Effector memory CD8-positive, alpha-beta T cell (primary cell): ENCODE results near the gene ZBTB43.
"Not testable (repeated sequence)": the region's sequence is repeated elsewhere in the genome, so short reads cannot be mapped to it uniquely, and the experiment has no call there.

Experiments
- ATAC-seq: fragments of 150-1000 bp; cut with Tn5 transposase; replicated peaks from 2 replicates; pipeline ENCODE4 v1.10.0; 2021; ENCODE audit warnings: mild to moderate bottlenecking, moderate library complexity
- DNase-seq, 3 experiments: peaks; one replicate each; pipeline ENCODE4 v3.0.0; 2021
- H3K27ac Mint-ChIP-seq, 2 donors: one replicate each; pipeline ENCODE4 v1.8.0; 2022; ENCODE audit warnings: mild to moderate bottlenecking in 2 of 2, mixed read lengths in 2 of 2, moderate library complexity in 2 of 2
- H3K27me3 Mint-ChIP-seq, 2 donors: one replicate each; pipeline ENCODE4 v1.8.0; 2022; ENCODE audit warnings: mixed read lengths in 2 of 2
- H3K36me3 Mint-ChIP-seq: one replicate; pipeline ENCODE4 v1.8.0; 2022; ENCODE audit warnings: mild to moderate bottlenecking, moderate library complexity, mixed read lengths; ENCODE audit not compliant: insufficient read depth
- H3K4me1 Mint-ChIP-seq, 2 donors: one replicate each; pipeline ENCODE4 v1.8.0; 2022; ENCODE audit warnings: low read depth in 2 of 2, mixed read lengths in 2 of 2
- H3K4me3 Mint-ChIP-seq, 2 donors: one replicate each; pipeline ENCODE4 v1.8.0; 2022; ENCODE audit warnings: mild to moderate bottlenecking in 2 of 2, mixed read lengths in 2 of 2, moderate library complexity in 2 of 2
- H3K9me3 Mint-ChIP-seq, 2 donors: one replicate each; pipeline ENCODE4 v1.8.0; 2022; ENCODE audit warnings: mixed read lengths in 2 of 2
- total RNA-seq, 9 experiments: gene quantifications; one replicate each; lab custom pipeline; 2026; lab: John Stamatoyannopoulos, UW

The ZBTB43 gene, protein sequence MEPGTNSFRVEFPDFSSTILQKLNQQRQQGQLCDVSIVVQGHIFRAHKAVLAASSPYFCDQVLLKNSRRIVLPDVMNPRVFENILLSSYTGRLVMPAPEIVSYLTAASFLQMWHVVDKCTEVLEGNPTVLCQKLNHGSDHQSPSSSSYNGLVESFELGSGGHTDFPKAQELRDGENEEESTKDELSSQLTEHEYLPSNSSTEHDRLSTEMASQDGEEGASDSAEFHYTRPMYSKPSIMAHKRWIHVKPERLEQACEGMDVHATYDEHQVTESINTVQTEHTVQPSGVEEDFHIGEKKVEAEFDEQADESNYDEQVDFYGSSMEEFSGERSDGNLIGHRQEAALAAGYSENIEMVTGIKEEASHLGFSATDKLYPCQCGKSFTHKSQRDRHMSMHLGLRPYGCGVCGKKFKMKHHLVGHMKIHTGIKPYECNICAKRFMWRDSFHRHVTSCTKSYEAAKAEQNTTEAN
- total RNA-seq, result 54.6 to 100 (median 78.9) reads per million in 9 experiments

DNA sequence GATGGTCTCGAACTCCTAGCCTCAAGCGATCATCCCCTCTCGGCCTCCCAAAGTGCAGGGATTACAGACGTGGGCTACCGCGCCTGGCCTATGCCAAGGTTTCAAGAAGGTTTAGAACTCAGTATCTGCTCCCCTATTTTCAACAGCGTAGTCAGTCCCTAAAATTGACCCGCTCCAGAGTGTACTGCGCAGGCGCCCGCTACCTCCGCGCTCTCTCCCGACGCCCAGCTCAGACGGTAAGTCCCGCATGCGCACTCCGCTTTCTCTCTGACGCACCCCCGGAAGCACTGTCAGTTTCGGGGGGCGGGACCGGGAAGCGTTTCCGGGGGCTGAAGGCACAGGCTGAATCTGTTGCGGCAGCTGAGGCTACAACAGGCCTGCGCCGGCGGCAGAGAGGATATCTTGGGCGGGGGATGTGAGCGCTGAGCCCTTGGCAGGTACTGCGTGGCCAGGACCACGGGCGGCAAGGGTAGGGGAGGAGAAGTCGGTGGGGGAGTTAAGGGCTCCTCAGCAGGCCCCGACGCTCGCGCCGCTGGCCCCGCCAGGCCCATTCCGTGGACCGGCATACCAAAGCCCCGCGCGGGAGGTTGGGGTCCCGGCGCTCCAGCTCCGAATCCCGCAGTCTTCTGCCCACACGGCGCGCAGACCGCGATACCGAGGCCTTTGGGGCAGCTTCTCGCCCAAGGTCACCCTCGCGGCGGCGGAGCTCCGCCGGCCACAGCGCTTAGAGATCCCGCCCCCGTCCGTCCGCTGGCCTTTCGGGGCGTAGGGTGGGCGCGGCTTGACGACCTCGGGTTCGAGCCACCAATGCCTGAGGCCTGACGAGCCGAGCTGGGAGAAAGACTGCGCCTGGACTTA lies at the start of gene ZBTB43:
ZBTB43 (plus strand) TSS at position 345 of the 858 bp plus-strand sequence. CDS start 27,470 bp downstream, outside the sequence.
- H3K36me3 Mint-ChIP-seq, result peaks cover 38% of the 10 kb centered on the region
- DNase-seq, result peak; percentile 97 to 98 (median 97)
- no peaks in the 10 kb centered on the region for H3K27me3 Mint-ChIP-seq
- peaks cover 0 to 1% of the 10 kb centered on the region in 2 donors for H3K9me3 Mint-ChIP-seq
- peaks cover 22 to 34% of the 10 kb centered on the region in 2 donors for H3K4me1 Mint-ChIP-seq
- peak within 1 kb of the TSS; percentile 86 to 96 for H3K4me3 Mint-ChIP-seq
- peak; percentile 73 for ATAC-seq
- peak within 1 kb of the TSS; percentile 93 to 98 for H3K27ac Mint-ChIP-seq

DNA sequence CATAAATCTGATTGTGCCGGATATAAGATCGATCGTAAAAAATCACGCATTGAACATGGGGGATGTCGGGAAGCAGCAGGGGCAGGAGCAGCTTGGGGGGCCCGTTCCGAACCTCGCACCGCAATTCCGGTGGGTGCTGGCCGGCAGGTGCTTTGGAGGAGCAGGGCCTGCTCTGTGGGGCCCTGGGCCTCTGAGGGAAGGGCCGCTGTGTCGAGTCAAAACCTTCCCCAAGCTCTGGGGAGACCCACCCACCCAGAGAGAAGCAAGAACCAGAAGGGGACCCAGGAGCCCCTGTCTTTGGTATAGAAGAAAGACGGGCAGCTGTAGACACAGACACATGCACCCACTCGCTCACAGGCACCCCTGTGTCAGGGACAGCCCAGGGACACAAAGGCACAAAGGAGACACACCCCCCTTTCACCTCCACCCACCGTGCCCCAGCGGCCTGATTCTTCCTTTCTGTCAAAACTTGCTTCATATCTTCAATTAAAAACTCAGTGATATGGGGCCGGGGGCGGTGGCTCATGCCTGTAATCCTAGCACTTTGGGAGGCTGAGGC lies 49.4 kb upstream of the ZBTB43 start:
- Mint-ChIP-seq H3K27ac (no peak overlapping the region), H3K4me1 (no peaks in the 10 kb centered on the region), H3K27me3 (peaks cover 23 to 63% of the 10 kb centered on the region in 2 donors), H3K36me3 (no peaks in the 10 kb centered on the region), H3K4me3 (no peak overlapping the region), H3K9me3 (no peaks in the 10 kb centered on the region)
- ATAC-seq (no peak), DNase-seq (no peak)

DNA sequence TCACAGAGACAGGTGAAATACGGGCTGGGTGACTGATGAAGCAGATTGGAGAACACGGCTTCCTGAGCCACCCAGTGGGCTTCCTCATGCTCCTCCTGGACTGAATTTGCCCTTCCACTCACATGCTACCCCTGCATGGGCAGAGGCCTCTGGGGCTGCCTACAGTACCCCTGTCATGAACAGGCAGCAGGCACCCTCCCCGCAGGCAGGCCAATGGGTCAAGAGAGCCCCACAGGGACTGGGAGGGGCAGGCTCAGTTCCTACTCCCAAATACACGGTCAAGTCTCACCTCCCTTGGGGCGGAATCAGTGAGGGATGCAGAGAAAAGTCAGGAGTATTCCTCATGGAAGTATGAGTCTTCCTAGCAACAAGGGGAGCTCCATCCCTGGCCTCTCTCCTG lies 48.6 kb upstream of the ZBTB43 start:
- peaks cover 20 to 60% of the 10 kb centered on the region in 2 donors for H3K27me3 Mint-ChIP-seq
- H3K27ac Mint-ChIP-seq, result no peak overlapping the region
- DNase-seq, result no peak
- H3K9me3 Mint-ChIP-seq, result no peaks in the 10 kb centered on the region
- no peaks in the 10 kb centered on the region for H3K36me3 Mint-ChIP-seq
- H3K4me3 Mint-ChIP-seq, result no peak overlapping the region
- no peak for ATAC-seq
- no peaks in the 10 kb centered on the region for H3K4me1 Mint-ChIP-seq

DNA sequence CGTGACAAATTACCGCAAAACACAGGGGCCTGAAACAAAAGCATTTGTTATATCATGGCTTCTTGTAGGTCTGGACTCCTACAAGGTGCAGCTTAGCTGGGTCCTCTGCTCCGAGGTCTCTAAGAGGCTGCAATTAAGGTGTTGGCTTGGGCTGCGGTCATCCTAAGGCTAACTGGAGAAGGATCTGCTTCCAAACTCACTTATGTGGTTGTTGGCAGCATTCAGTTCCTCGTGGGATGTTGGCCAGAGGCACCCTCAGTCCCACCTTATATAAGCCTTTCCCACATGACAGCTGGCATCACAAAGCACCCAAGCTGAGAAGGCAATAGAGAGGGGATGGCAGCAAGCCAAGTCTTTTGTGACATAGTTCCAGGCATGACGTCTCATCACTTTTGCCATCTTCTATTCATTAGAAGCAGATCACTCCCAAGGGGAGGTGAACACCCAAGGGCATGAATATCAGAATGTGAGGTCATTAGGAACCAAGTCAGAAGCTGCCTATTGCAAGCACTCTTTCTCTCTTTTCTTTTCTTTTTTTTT lies 47.9 kb upstream of the ZBTB43 start:
- no peaks in the 10 kb centered on the region for H3K36me3 Mint-ChIP-seq
- DNase-seq (no peak), ATAC-seq (no peak)
- no peak overlapping the region for H3K4me3 Mint-ChIP-seq
- H3K27ac Mint-ChIP-seq, result no peak overlapping the region
- peaks cover 18 to 59% of the 10 kb centered on the region in 2 donors for H3K27me3 Mint-ChIP-seq
- H3K4me1 Mint-ChIP-seq, result no peaks in the 10 kb centered on the region
- no peaks in the 10 kb centered on the region for H3K9me3 Mint-ChIP-seq

DNA sequence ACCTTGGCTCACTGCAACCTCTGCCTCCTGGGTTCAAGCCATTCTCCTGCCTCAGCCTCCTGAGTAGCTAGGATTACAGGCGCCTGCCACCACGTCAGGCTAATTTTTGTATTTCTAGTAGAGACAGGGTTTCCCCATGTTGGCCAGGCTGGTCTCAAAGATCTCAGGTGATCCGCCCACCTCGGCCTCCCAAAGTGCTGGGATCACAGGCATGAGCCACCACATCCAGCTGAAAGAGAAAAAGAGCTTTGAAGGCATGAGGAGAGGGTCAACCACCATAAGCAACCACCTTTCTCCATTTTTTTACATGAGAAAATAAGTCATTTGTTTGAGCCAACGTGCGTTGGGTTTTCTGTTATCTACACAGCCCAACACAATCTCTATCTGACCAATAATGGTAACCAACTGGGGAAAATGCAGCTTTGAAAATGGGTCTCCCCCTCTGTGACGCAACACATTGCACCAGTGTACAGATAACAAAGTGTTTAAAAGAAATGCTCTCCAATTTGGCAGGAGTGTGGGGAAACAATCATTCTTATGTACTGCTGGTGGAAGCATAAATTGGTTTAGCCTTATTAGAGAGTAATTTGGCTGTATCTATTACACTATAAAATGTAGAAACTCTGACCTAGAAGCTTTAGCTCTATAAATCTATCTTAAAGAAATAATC lies 45.8 kb upstream of the ZBTB43 start:
- Mint-ChIP-seq H3K27ac (no peak overlapping the region), H3K27me3 (peaks cover 12 to 44% of the 10 kb centered on the region in 2 donors), H3K4me1 (no peaks in the 10 kb centered on the region), H3K9me3 (no peaks in the 10 kb centered on the region), H3K4me3 (no peak overlapping the region), H3K36me3 (no peaks in the 10 kb centered on the region)
- no peak for DNase-seq
- no peak for ATAC-seq

DNA sequence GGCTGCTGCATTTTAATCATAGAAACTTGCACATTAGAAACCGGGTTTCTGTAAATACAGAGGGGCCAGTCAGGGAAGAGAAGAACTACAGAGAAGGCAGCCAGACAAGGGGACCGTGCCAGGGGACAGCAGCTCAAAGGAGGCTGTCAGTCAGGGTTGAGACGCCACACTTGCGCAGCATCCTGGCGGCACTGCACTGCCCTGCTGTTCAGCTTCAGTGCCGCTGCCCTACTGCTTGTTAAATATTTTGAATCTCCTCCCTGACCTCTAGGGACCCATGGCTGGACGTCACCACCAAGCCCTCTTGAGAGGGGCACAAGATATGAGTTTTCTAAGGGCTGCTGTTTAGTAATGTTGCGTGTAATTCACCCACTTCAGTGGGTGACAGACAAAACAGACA lies 43.6 kb upstream of the ZBTB43 start:
- ATAC-seq (no peak), DNase-seq (no peak)
- no peak overlapping the region for H3K27ac Mint-ChIP-seq

DNA sequence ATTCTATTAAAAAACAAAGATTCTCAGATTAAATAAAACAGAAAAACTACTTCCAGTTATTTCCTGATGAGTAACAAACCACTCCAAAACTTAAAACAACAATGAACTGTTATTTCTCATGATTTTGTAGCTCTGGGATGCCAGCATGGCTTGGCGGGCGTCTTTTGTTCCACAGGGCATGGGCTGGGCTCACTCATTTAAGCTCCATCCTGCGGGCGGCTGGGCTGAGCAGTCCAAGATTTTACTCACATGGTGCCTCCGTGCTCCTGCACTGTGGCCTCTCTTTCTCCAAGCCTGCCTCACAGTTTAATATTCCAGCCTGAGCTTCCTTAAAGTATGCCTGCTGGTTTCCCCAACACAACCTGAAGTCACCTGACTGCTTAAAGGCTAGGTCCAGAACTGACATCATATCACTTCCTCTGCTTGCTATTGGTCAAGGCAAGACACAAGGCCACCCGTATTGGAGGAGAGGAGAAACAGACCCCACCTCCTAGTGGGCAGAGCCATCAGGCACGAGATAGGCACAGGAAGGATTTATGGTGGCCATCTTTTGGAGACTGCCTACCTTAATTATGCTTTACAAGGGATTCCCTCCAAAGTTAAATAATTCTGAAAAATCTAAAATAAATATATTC lies 41.6 kb upstream of the ZBTB43 start:
- H3K27ac Mint-ChIP-seq, result no peak overlapping the region
- no peaks in the 10 kb centered on the region for H3K36me3 Mint-ChIP-seq
- DNase-seq, result no peak
- peaks cover 8 to 14% of the 10 kb centered on the region in 2 donors for H3K27me3 Mint-ChIP-seq
- H3K9me3 Mint-ChIP-seq, result no peaks in the 10 kb centered on the region
- no peak for ATAC-seq
- H3K4me3 Mint-ChIP-seq, result no peak overlapping the region
- H3K4me1 Mint-ChIP-seq, result no peaks in the 10 kb centered on the region

More for the DNA sequence above, 43.6 kb upstream of the ZBTB43 start:
- H3K36me3 Mint-ChIP-seq, result no peaks in the 10 kb centered on the region
- H3K4me3 Mint-ChIP-seq, result no peak overlapping the region
- no peaks in the 10 kb centered on the region for H3K9me3 Mint-ChIP-seq
- H3K4me1 Mint-ChIP-seq, result no peaks in the 10 kb centered on the region
- H3K27me3 Mint-ChIP-seq, result peaks cover 12 to 29% of the 10 kb centered on the region in 2 donors

DNA sequence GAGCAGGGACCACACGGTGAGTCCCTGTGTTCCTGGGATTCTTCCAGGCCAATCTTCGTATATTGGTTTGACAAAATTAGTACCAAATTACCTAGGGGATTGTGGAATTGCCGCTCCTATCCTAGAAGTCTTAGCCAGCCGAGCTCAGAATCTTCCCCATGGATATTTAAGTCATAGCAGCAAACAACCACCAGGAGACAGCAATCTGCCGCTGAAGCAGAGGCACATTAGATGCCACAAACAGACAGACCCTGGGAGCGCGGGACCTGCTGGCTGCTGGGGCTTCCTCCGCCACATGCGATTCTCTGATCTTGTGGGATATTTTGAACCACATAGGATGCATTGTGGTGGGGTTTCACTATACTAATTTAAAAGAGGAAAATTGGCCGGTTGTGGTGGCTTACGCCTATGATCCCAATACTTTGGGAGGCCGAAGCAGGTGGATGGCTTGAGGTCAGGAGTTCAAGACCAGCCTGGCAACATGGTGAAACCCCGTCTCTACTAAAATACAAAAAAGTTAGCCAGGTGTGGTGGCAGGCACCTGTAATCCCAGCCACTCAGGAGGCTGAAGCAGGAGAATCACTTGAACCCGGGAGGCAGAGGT lies 31.7 kb upstream of the ZBTB43 start:
- DNase-seq (no peak), ATAC-seq (no peak)
- H3K36me3 Mint-ChIP-seq, result no peaks in the 10 kb centered on the region
- no peaks in the 10 kb centered on the region for H3K4me1 Mint-ChIP-seq
- no peaks in the 10 kb centered on the region for H3K9me3 Mint-ChIP-seq
- no peak overlapping the region for H3K4me3 Mint-ChIP-seq
- peaks cover 12 to 22% of the 10 kb centered on the region in 2 donors for H3K27me3 Mint-ChIP-seq
- H3K27ac Mint-ChIP-seq, result no peak overlapping the region

DNA sequence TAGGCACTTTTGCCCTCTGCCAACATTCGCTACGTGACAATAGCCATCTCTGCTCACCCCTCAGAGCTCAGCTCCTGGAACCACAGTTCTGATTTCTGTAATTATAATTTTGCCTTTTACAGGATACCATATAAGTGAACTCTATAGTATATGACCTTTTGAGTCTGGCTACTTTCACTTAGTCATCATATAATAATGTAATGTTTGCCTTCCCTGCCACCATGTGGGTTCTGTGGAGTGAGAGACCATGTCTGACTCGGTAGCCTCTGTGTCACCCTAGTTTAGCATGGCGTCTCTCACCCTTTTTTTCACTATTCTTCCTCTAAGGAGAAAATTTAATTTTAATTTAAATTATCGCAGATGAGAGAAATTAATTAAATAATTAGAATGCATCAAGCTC lies 28.9 kb upstream of the ZBTB43 start:
- no peak for ATAC-seq
- peaks cover 27 to 41% of the 10 kb centered on the region in 2 donors for H3K27me3 Mint-ChIP-seq
- no peak overlapping the region for H3K27ac Mint-ChIP-seq
- no peaks in the 10 kb centered on the region for H3K36me3 Mint-ChIP-seq
- H3K4me1 Mint-ChIP-seq, result no peaks in the 10 kb centered on the region
- no peaks in the 10 kb centered on the region for H3K9me3 Mint-ChIP-seq
- H3K4me3 Mint-ChIP-seq, result no peak overlapping the region
- no peak for DNase-seq

DNA sequence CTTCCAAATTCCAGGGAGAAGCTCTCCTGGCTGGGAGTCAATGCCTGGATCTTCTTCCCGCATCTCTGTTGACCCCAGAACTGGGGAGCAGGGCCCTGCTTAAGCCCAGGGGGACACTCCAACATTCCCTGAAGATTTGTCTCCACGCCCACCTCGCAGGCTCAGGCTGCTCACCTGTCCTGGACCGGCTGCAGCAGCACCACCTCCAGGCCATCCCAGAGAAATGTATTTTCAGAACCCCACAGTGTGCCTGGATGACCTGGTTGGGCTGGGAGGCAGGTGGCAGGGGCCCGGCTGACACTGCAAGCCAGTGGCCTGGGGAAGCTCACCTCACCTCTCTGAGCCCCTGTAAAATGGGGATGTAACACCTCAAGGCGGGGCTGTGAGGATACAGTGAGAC lies 27.1 kb upstream of the ZBTB43 start:
- peaks cover 0 to 3% of the 10 kb centered on the region in 2 donors for H3K4me1 Mint-ChIP-seq
- H3K9me3 Mint-ChIP-seq, result no peaks in the 10 kb centered on the region
- DNase-seq (no peak), ATAC-seq (no peak)
- H3K27me3 Mint-ChIP-seq, result peaks cover 33 to 58% of the 10 kb centered on the region in 2 donors
- H3K36me3 Mint-ChIP-seq, result peaks cover 4% of the 10 kb centered on the region
- no peak overlapping the region for H3K4me3 Mint-ChIP-seq
- no peak overlapping the region for H3K27ac Mint-ChIP-seq

DNA sequence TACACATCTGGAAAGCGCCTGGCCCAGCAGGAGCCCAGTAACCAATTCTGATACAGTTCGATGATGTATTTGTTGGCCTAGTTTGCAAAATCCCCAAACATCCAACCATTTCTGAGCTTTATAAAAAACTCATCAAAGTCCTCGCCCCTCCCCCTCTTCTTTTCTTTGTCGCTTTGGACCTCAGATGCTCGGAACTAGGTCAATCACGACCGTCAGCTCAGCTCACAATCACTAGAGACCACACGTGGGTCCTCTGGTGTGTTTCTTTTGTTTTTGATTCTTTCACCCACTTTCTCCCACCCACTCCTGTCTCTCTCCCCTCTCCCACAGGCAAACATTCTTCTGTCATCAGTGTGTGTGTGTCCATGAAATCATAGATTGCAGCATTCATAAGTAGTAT lies 26.7 kb upstream of the ZBTB43 start:
- Mint-ChIP-seq H3K4me3 (no peak overlapping the region), H3K9me3 (no peaks in the 10 kb centered on the region), H3K27ac (no peak overlapping the region), H3K4me1 (peaks cover 0 to 3% of the 10 kb centered on the region in 2 donors), H3K36me3 (peaks cover 4% of the 10 kb centered on the region), H3K27me3 (peaks cover 37 to 62% of the 10 kb centered on the region in 2 donors)
- ATAC-seq, result no peak
- DNase-seq, result no peak

DNA sequence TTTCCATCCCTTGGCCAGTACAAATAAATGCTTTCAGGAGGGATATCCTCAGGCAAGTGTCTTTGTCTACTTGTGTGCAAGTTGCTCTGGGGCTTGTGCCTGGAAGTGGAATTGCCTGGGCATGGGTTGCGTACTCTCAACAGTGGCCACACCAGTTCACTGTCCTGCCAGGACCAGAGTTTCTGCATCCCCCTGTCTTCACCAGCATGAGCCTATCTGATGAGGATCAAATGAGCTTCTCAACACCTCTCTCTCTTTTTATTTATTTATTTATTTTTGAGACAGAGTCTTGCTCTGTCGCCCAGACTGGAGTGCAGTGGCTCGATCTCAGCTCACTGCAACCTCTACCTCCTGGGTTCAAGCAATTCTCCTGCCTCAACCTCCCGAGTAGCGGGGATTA lies 26.1 kb upstream of the ZBTB43 start:
- ATAC-seq, H3K4me3 Mint-ChIP-seq, H3K27ac Mint-ChIP-seq, DNase-seq, H3K9me3 Mint-ChIP-seq, H3K36me3 Mint-ChIP-seq, H3K4me1 Mint-ChIP-seq: not testable (repeated sequence)
- peaks cover 37 to 62% of the 10 kb centered on the region in 2 donors for H3K27me3 Mint-ChIP-seq
